SK-N-SH treated with all-trans-retinoic acid at 6 μM for 48 hours (cell line): ENCODE data around the gene LIPM.

Experiments used
- BACH2 ChIP-seq: fragments of 250-450 bp; sonication (Bioruptor Pico); IDR thresholded peaks from 2 replicates; pipeline ENCODE4 v1.9.0; 2021; ENCODE audit warnings: mild to moderate bottlenecking, borderline replicate concordance
- ISL1 ChIP-seq: fragments of 250-450 bp; sonication (Bioruptor Pico); IDR thresholded peaks from 2 replicates; pipeline ENCODE4 v2.1.2; 2022; ENCODE audit warnings: mild to moderate bottlenecking, moderate library complexity
- PPARA ChIP-seq: fragments of 250-450 bp; sonication (Bioruptor Pico); IDR thresholded peaks from 2 replicates; pipeline ENCODE4 v1.5.0; 2020; ENCODE audit warnings: mild to moderate bottlenecking, borderline replicate concordance
- RARB ChIP-seq: fragments of 250-450 bp; sonication (Bioruptor Pico); IDR thresholded peaks from 2 replicates; pipeline ENCODE4 v1.8.0; 2021; ENCODE audit warnings: mild to moderate bottlenecking, moderate library complexity
- ZNF8 ChIP-seq: fragments of 450-650 bp; formaldehyde crosslinking; IDR thresholded peaks from 2 replicates; pipeline ENCODE4 v1.5.0; 2020; ENCODE audit warnings: mild to moderate bottlenecking, moderate library complexity

DNA sequence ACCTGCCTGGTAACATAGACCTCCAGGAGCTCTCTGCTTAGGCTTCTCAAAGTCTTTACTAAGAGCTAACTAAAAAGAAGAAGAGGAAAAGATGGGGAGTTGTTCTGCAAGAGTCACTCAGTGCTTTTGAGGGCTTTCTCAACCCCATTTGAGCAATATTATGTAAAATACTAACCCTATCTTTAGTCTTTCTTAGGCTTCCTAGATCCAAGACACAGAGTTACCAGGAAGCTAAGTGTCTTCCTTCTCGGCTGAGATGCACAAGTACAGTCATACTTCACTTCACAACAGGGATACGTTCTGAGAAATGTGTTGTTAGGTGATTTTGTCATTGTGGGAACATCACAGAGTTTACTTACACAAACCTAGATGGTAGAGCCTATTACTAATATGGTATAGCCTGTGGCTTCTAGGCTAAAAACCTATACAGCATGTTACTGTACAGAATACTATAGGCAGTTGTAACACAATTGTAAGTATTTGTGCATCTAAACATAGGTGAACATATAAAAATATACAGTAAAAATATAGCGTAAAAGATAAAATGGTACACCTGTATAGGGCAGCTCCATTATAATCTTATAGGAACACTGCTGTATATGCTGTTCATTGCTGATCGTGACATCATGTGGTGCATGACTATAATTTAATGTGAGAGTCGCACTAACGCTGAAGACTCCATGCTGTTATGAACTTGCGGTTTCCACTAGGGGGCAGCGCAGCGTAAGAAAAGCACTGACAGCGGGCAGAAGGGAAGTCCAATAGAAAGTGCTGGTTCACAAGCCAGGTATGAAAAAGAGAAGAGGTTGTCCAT lies 32.8 kb downstream of the LIPM start:
- no peak for TF ChIP-seq RARB
- TF ChIP-seq PPARA (CRISPR knock-in tag), result no peak
- TF ChIP-seq BACH2 (CRISPR knock-in tag), result no peak
- no peak for TF ChIP-seq ZNF8 (CRISPR knock-in tag)
- no peak for TF ChIP-seq ISL1 (CRISPR knock-in tag)
